Fibroblast of skin of right biceps (primary cell): ENCODE measurements around the gene ACOT13.
"Not testable (repeated sequence)": the region's sequence is repeated elsewhere in the genome, so short reads cannot be mapped to it uniquely, and the experiment has no call there.

Experiments used
- DNase-seq: peaks from one replicate; pipeline ENCODE4 v3.0.0-alpha.2; 2013

ACOT13 gene

DNA sequence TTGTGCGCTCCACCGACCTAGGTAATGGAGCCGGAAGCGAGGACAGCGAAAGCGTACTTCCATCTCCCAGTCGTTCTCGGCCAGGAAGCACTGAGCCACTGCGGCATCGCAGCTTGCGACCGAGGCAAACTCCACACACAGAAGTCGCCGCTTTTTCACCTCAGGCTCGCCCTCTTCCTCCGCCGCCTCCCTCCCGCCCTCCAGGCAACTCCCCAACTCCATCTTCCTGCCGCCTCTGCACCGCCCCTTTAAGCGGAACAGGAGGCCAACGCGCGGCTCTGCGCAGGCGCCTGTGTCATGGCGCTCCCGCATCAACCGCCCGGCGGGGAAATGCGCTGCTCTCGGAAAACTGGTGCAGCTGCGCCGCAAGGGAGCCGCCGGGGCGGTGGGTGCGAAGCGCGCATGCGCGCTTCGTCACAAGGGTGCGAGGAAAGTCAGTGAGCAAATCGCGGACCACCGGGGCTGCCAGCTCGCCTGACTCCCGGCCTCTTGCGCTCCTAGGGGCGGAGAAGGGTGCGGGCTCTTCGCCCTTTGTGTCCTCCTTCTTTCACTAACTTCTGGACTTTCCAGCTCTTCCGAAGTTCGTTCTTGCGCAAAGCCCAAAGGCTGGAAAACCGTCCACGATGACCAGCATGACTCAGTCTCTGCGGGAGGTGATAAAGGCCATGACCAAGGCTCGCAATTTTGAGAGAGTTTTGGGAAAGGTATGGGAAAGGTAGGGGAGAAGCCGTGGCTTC lies at the start of gene ACOT13, which contains the start of gene TDP2:
ACOT13 (plus strand) TSS at position 437 of the 737 bp plus-strand sequence; CDS start at position 624, 187 bp downstream.
TDP2 (minus strand) TSS at position 259 of the 737 bp plus-strand sequence; CDS start at position 222, 37 bp downstream.
- peak; percentile 97 for DNase-seq

DNA sequence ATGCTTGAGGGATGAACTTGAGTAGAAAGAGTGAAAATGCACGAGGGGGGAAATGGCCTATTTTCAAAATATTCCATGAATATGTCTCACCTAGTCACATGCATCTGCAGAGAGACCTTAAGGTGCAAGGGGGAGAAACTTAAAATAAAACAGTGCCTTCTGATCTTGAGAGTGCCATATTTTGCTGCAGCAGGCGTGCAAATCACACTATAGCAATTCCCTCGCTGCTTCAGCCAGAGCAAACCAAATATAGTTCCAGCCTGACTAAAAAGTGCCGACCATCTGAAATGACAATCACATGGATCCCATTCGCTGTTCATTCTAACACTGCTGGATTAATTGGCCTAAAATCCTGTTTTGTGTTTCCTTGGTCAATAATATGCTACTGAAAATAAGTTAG lies 47.2 kb upstream of the ACOT13 start:
- DNase-seq: no peak

DNA sequence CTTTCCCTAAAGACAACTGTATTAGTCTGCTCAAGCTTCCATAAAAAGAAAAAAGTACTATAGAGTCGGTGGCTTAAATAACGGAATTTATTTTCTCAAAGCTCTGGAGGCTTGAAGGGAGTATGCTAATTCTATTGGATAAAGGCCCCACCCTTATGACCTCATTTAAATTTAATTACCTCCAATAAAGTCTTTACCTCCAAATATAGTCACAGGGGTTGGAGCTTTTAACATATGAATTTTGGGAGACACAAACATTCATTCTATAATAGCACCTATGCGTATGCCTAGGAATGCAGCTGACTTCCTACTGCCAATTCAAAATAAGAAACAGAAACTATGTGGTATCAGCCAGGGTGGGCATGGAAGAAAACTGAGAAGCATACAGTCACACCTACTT lies 46.2 kb upstream of the ACOT13 start:
- no peak for DNase-seq

DNA sequence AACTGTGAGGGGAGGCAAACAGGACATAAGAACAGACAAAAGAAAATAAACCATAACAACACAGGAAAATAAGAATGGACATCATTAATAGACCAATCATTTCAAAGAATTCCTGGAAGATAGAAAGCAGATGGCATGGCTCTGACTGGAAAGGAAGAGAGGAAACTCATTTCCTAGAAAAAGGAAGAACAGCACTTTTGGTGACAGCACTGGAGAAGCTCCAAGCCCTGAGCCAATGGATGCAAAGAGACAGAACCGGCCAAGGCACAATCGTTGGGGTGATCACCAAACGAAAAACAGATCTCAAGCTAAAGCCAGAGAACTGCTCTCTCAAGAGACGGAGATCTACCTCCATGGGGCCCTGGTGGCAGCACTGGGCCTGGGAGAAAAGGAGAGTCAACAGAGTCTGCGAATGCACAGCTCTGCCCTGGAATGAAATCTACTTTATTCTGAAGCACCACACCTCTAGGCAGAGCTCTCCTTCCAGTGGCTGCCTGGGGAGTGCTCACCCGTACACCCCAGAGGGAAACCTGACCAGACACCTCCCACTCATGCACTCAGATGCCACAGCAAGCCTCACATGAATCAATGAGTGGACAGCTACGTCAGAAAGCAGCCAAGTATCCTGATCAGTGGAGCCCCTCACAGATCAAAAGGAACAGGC lies 45.1 kb upstream of the ACOT13 start:
- DNase-seq: no peak

DNA sequence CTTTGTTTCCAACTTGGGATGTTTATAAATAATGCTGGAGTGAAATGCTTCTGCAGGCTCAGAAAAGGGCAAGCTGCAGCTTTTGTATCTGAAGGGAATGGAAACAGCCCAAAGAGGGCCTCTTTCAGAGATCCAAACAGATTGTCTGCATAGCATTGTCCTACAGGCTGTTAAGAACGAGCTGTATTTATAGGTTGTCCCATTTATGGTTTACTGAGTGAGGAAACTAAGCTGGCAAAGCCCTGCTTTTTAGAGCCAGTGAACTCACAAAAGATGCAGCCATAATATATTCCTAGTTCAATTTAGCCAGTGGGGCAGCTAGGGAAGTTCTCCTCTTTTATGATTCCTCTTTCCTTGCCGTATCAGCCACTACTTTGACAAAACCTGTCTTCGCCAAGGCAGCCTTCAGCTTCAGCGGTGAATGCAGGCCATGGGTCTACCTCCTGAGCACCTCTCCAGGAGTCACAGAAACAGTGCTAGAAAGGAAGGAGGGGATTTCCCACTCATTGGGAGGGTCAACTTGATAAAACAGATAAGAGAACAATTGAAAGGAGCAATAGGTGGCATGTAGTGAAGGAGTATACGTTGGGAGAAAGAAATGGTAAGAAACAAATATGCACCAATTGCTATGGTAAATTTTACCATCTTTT lies 35.9 kb upstream of the ACOT13 start:
- no peak for DNase-seq

DNA sequence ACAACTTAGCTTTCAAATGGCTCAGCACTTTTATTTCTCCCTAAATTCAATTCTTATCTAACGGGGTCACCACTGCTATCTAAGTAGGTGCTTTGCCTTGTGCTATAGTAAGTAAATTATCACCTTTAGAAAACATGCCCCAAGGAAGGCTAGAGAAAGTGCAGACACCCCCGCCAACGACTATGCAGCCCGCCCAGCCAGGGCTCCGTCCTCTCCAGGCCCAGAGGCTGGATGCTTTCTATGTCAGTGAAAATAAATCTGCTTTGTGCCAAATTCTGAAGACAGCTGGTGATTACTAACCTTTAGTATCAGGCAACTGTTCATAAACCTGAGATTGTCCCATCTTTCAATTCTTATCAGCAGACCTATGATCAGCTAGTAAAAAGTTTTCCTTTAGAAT lies 35.2 kb upstream of the ACOT13 start:
- DNase-seq: no peak

DNA sequence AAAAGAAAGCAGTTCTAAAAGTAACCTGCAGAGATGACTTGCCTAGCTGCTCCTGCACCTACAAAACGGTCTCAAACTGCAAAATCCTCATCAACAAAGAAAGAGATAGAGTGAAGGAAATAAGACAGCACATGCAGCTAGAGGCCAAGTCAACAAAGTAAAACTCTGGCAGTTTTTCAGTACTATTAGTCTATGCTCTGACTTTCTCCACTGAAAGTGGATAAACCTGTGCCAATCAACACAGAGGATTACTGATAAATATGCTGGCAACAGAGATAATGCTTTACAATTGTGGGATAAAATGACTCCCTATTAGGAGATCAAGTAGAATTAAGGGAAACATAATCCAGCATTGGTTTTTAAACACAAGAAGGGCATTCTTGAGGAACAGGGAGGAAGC lies 34.3 kb upstream of the ACOT13 start:
- no peak for DNase-seq

DNA sequence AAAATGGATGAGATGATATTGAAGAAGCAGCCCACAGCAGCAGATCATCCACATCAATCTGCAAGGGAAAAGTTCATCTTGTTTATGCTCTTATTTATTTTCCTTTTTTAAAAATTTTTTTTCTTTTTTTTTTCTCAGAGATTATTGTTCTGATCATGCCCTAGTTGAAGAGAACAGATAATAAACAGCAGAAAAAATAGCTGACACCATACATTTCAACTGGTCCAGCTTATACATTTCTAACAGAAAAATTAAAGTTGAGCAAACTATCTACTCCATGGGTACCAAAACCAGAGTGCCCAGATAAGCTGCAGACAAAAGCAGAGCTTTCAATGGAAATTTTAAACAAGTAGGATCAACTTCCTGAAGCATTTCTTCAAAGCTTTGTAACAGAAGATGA lies 30.2 kb upstream of the ACOT13 start:
- no peak for DNase-seq

DNA sequence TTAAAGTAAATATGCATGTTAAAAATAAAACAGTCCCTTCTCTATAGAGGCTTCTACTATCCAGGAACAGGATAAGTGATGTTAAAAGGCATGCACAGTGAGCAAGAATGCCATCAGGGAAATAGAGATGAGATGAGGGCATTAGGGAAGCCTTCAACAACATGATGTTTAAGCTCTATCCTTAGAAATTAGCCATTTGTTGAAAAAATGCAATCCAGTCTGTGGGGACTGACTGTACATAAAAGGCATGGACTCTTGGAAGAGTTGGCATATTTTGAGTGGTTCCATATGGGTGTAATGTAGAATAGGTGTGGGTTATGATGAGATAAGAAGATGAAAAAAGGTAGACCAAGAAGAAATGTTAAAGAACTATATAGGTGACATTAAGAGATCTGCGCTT lies 26.7 kb upstream of the ACOT13 start:
- no peak for DNase-seq

DNA sequence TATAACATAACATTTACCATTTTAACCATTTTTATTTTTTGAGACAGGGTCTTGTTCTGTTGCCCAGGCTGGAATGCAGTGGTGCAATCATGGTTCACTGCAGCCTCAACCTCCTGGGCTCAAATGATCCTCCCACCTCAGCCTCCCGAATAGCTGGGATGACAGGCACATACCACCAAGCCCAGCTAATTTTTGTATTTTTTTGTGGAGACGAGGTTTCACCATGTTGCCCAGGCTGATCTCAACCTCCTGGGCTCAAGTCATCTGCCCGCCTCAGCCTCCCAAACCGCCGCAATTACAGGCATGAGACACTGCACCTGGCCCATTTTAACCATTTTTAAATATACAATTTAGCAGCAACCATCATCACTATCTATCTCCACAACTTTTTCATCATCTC lies 26.2 kb upstream of the ACOT13 start:
- not testable (repeated sequence) for DNase-seq

DNA sequence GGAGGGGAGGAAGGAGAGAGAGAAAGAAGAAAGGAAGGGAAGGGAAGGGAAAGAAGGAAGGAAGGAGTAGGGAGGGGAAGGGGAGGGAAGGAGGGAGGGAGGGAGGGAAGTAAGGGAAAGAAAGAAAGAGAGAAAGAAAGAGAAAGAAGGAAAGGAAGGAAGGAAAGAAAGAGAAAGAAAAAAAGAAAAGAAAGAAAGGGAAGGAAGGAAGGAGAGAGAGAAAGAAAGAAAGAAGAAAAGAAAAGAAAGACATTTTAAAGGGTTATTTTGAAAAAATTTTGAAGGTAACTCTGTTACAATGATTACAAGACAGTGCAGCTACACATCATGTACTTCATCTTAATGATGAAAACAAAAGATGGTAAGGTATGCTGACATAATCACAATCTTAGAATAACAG lies 24.8 kb upstream of the ACOT13 start:
- no peak for DNase-seq

DNA sequence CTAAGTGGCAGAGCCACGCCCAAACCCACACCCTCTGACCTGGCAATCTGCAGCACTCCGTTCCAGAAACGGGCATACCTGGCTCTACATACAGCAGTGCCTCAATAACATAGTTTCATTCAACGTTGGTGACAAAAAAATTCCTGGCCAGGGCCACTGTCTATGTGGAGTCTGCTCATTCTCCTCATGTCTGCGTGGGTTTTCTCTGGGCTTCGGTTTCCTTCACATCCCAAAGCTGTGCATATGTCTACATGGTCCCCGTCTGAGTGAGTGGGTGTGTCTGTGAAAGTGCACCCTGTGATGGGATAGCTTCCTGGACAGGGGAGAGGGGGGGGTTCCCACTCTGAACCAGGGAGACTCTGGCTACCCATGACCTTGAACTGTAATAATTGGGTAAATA lies 23.0 kb upstream of the ACOT13 start:
- DNase-seq: no peak

DNA sequence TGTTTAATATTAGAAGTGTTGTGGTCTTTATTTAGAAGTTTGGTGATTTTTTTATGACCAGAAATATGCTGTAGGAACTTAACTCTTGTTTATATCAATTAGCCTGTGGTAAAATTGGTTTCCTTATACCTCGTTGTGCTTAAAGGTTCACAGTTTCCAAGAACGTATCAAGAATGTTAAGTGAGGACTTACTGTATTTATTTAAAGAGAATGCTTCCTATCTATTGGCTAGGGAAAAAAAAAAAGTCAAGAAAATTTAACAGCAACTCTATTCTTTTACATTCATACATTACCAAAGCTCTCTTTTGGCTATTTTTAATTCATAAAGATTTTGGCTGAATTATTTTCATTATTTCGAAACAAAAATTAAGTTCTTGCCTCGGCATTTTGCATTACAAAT lies 22.5 kb upstream of the ACOT13 start:
- no peak for DNase-seq

DNA sequence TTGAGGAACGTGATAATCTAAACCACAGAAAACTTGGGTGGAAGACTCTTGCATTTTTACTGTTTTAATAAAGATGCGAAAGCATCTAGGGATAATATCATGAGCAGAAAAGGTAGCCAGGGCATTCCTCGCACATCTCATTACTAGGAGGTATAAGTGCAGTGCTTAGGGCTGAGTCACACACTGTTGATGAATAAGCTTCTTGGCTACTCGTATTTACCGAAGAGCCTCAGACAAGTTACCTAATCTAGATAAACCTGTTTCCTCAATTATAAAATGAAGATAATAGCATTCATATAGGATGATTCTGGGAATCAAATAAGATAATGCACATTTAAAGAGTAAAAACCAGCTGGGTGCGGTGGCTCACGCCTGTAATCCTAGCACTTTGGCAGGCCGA lies 20.1 kb upstream of the ACOT13 start:
- peak; percentile 11 for DNase-seq

DNA sequence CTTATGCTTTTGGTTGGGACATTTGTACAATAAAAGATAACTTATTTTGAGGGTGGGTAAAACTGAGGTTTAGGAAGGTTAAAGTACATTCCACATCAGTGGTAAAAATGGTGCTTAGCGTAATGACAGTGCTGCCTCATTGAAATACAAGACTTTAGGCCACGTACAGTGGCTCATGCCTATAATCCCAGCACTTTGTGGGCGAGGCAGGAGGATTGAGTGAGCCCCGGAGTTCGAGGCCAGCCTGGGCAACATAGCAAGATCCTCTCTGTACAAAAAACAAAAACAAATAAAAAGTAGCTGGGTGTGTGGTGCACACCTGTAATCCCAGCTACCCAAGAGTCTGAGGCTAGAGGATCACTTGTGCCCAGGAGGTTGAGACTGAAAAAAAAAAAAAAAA lies 18.6 kb upstream of the ACOT13 start:
- DNase-seq: no peak

DNA sequence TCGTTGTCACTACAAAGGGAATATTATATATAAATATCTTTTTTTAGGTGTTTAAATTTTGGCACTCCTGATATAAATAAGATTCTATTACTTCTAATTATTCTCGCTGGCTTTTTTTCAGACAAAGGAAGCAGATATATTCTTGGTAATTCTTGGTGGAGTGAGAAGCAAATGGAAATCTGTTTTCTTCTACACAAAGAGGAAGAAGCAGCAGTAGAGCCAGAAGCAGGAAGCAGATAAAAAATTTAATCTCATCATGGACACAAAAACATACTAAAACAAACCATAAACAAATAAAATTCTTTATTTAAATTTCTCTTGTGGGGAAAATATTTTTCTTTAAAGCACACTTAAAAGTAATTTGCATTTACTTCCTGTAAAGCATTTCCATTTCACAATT lies 17.2 kb upstream of the ACOT13 start:
- no peak for DNase-seq

DNA sequence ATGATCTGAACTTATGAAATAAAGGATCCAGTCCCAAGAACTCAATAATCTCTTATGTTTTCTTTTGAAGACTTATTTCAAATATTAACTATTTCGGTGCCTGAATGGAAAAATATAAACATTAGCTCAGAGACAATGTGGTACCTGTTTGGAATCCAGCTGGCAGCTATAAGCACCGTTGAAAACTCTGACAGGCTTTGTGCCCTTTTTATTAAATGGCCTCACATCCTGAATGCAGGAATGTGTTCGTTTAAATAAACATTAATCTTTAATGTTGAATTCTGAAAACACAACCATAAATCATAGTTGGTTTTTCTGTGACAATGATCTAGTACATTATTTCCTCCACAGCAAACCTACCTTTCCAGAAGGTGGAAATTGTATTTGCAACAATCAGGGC lies 16.5 kb upstream of the ACOT13 start:
- DNase-seq: no peak

DNA sequence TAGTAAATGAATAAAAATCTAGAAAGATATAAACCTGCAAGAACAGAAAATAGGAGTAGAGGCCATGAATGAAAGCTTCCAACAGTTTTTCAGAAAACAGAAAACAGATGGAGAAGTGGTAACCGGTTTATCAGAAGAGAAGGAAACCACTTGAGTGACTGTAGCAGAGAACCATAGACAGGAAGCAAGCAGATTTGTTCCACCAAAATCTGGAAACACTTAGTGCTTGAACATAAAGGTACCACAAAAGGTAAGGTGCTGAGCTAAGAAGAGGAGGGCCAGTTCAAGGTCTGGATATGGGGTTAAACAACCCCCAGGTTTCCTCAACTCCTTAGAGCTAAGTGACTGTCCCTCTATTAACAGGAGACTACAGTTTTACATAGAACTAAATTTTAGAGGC lies 11.7 kb upstream of the ACOT13 start:
- no peak for DNase-seq

DNA sequence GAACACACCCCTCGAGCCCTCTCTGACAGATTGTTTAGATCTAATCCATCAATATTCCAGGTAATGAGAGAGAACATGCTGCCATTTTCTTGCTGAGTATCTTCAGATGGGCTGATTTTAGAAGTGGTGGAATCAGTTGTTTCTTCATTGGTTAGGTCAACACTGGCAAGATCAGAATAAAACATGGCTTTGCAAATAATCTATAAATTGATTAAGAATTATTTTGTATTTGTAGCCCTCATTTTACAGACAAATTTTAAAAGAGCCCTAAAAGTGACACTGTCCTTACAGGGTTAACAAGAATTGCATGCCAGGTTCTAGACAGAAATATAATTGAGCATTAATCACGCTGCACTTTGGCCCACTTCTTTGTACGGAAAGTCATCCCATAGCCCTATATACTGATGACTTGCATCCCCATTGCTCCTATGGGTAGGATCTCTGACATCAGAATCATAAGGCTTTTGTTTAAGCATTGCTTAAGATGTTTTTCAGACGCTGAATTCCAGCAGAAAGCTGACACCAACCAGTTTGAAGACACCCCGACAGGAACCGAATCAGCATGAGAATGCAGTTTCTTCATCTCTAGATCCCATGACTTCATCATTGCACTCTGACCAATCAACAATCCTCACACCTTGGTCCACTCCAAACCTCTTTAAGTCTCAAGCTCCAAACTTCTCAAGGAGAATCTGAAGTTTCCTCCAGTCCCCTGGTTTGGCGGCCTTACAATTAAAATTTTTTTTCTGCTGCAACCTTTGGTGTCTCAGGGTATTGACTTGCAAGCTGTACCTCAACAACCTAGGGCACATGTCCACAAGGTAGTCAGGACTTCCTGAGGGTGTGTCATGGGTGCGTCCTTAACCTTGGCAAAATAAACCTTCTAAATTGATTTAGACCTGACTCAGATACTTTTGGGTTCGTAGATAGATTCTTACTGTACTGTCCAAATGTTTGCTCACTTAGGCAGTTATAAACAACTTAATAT lies 8.0 kb upstream of the ACOT13 start:
- DNase-seq: peak; percentile 28

DNA sequence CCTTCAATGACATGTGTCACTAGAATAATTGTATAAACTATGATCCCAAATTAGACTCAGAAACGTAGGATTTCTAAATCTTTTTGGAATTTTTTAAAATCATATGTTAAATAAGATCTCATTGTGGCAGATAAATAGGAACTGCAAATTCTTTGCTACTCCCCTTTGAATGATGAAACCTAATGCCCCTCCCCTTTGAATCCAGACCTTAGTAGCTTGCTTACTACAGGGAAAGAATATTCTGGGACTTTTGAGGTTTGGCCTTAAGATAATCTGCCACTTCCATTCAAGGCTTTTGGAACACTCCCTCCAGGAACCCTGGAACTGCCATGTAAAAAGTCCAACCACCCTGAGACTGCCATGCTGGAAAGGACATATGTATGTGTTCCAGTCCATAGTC lies 7.3 kb upstream of the ACOT13 start:
- DNase-seq: no peak

DNA sequence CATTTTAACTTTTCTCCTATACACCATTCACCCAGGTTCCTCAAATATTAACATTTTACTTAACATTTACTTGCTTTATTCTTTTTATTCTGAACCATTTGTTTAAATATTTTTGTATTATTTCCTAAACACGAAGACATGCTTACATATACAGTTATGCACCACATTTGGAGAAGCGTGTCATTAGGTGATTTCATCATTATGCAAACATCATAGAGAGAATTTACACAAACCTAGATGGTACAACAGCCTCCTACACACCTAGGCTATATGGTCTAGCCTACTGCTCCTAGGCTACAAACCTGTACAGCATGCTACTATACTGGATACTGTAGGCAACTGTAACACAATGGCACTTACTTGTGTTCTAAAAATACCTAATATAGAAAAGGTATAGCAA lies 6.8 kb upstream of the ACOT13 start:
- no peak for DNase-seq

DNA sequence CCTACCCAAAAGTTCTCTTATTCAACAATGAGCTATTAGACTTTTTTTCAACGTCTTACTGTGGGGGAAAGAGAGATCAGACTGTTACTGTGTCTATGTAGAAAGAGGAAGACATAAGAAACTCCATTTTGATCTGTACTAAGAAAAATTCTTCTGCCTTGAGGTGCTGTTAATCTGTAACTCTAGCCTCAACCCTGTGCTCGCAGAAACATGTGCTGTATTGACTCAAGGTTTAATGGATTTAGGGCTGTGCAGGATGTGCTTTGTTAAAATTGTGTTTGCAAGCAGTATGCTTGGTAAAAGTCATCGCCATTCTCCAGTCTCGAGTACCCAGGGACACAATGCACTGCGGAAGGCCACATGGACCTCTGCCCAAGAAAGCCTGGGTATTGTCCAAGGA lies 5.1 kb upstream of the ACOT13 start:
- not testable (repeated sequence) for DNase-seq

DNA sequence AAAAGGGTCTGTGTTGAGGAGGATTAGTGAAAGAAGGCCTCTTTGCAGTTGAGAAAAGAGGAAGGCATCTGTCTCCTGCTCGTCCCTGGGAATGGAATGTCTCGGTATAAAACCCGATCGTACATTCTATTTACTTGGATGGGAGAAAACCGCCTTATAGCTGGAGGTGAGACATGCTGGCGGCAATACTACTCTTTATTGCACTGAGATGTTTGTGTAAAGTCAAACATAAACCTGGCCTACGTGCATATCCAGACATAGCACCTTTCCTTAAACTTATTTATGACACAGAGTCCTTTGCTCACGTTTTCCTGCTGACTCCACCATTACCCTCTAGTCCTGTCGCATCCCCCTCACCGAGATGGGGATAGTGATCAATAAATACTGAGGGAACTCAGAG lies 4.6 kb upstream of the ACOT13 start:
- no peak for DNase-seq
